PC-3 (cell line): ENCODE measurements around the gene ELMOD1.

ENCODE experiments used
- CTCF ChIP-seq: fragments of 300-600 bp; sonication (generic); conservative IDR thresholded peaks from 2 replicates; pipeline ENCODE4 v1.5.1; 2017; ENCODE audit warnings: antibody characterized with exemption, low read depth, mild to moderate bottlenecking, low read length
- EZH2 ChIP-seq: fragments of 300-600 bp; sonication (generic); IDR thresholded peaks from one replicate; pipeline ENCODE4 v1.6.1; 2017; ENCODE audit warnings: antibody characterized with exemption, mild to moderate bottlenecking, low read length; ENCODE audit not compliant: unreplicated experiment

GRCh38 chr11:107562647-107563208, 28.2 kb upstream of the ELMOD1 start:
- no peak for TF ChIP-seq CTCF
- no peak for TF ChIP-seq EZH2
